A204.1 (cell line): ENCODE data around the gene PAX1.

ENCODE experiments used
- FAIRE-seq: peaks from 2 replicates; lab custom pipeline; 2012; peaks lifted over from hg19 to GRCh38; lab: Jason Lieb, UNC

PAX1 gene

DNA sequence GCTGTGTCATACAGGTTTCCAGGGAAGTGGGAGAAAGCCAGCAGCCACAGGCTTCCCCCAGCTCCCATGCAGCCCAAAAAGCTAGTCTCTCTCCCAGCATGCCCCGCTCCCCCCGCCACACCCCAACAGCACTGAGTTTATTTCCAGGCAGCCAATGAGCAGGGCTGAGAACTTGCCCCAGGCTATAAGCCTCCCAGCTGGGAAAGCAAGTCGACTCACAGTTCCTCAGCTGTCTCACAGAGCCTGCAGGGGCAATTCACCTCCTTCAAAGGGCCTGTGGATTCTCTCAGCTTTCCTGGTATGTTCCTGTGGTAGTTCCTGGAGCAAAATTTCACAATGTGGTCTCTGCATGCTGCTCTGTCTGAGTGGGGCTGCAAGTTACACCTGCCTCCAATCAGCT lies 34.2 kb downstream of the PAX1 start:
- FAIRE-seq = no peak

DNA sequence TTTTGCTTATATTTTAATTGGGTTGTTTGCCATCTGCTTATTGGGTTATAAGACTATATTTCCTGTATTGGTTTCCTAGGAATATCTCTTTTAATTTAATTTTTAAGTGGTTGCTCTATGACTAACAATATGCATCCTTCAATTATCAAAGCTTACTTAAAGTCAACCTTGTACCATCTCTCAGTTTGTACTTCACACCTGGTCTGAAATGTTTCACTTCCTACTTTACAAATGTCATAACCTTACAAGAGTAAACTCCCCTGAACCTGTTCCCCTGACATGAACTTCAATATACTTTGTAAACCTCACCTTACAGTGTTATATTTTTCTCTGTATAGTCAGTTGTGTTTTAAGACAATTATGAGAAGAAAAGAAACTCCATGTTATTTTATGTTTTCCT lies 35.8 kb downstream of the PAX1 start:
- no peak for FAIRE-seq

GRCh38 chr20:21762646-21763045 lies 57.2 kb downstream of the PAX1 start:
- no peak for FAIRE-seq

DNA sequence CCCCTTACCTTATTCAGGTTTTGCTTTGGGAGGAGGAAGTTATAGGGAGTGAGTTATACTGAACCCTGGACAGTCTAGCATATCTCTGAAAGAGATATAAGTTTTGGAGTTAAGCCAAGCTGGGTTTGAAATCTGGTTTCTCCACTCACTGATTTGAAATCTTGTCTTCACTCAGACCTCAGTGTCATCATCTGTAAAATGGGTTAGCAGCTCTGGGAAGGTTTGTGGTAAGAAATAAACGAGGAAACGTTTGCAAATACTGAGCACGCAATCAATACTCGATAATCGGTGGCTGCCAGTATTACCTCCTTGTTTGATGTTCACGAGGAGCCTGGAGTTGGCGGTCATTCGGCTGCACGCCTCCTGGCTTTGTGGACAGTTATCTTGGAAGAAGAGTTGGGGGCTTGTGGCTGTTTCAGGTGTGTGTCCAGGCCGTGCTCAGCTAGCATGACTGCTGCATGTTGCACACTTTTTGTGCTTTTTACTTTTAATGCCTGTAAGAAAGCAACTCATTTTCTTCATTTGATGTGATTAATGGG lies 61.8 kb downstream of the PAX1 start:
- FAIRE-seq = no peak

- no peak for FAIRE-seq
These were observed 62.3 kb downstream of the PAX1 start for GRCh38 chr20:21767739-21768223.
